Fibroblast of lung (primary cell): Measurements from ENCODE around the gene METAP1D.

Experiments
- EZH2 ChIP-seq: IDR thresholded peaks from 2 replicates; pipeline ENCODE4 v1.5.1; 2012; ENCODE audit warnings: low read length, control low read depth, mild to moderate bottlenecking; ENCODE audit errors: missing control alignments
- TF ChIP-seq, protein P1 (sequence below), 2 donors: IDR thresholded peaks in 1 of 2; conservative IDR thresholded peaks in 1 of 2; 1 replicate in 1 of 2; 2 replicates in 1 of 2; pipeline ENCODE4 v1.5.1; 2011 to 2012; ENCODE audit warnings: low read length in 2 of 2, control low read depth in 1 of 2, inconsistent platforms in 1 of 2, low read depth in 1 of 2, mild to moderate bottlenecking in 1 of 2

DNA sequence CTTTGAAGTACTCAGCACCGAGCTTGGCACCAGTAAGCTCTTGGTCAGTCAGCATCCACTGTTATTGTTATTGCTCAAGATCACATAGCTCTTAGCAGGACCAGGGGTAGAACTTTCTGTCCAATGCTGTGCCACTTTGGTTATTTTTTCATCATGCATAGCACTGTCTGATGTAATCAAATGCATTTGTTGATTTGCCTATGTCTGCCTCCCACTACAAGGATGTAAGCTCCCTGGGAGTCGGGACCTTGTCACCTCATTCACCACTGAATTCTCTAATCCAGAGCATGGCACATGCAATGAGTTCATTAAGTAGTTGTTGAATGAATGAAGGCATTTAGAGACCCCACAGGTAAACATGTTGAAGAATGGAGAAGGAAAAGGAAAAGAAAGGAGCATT, 56.5 kb downstream of the METAP1D start:
- TF ChIP-seq, protein P1, sequence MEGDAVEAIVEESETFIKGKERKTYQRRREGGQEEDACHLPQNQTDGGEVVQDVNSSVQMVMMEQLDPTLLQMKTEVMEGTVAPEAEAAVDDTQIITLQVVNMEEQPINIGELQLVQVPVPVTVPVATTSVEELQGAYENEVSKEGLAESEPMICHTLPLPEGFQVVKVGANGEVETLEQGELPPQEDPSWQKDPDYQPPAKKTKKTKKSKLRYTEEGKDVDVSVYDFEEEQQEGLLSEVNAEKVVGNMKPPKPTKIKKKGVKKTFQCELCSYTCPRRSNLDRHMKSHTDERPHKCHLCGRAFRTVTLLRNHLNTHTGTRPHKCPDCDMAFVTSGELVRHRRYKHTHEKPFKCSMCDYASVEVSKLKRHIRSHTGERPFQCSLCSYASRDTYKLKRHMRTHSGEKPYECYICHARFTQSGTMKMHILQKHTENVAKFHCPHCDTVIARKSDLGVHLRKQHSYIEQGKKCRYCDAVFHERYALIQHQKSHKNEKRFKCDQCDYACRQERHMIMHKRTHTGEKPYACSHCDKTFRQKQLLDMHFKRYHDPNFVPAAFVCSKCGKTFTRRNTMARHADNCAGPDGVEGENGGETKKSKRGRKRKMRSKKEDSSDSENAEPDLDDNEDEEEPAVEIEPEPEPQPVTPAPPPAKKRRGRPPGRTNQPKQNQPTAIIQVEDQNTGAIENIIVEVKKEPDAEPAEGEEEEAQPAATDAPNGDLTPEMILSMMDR (conservative IDR thresholded peaks at IDR 0.05 in 1 of 2, IDR thresholded peaks at IDR 0.05 in 1 of 2; ENCODE audit: low read depth in 1 of 2, low read length in 2 of 2) = no peak
- no peak for TF ChIP-seq EZH2
